H1 (cell line): ENCODE measurements around the gene GTPBP6. TPM values are rescaled to one million over a fixed set of nuclear protein-coding genes. Genes with fewer than 3 reads are reported as not detected.

Experiments used
- BCL11A ChIP-seq, 2 experiments: IDR thresholded peaks; one replicate each; pipeline ENCODE4 v1.6.1; 2011; ENCODE audit warnings: low read depth in 2 of 2, low read length in 2 of 2, mild to moderate bottlenecking in 2 of 2
- BRCA1 ChIP-seq: IDR thresholded peaks from 2 replicates; pipeline ENCODE4 v1.6.1; 2012; ENCODE audit warnings: low read depth, low read length, improper control_type of control experiment
- CHD2 ChIP-seq: IDR thresholded peaks from 2 replicates; pipeline ENCODE4 v1.6.1; 2012; ENCODE audit warnings: low read length, improper control_type of control experiment
- GABPA ChIP-seq: IDR thresholded peaks from 2 replicates; pipeline ENCODE4 v1.6.1; 2011; ENCODE audit warnings: mild to moderate bottlenecking, low read length, moderate library complexity, borderline replicate concordance; ENCODE audit not compliant: insufficient read depth
- RFX5 ChIP-seq: IDR thresholded peaks from 2 replicates; pipeline ENCODE4 v1.6.1; 2011; ENCODE audit warnings: low read depth, low read length, improper control_type of control experiment, borderline replicate concordance
- TEAD4 ChIP-seq: IDR thresholded peaks from 2 replicates; pipeline ENCODE4 v1.6.1; 2012; ENCODE audit warnings: low read depth, low read length, inconsistent platforms, mixed read lengths
- YY1 ChIP-seq: IDR thresholded peaks from 2 replicates; pipeline ENCODE4 v1.6.1; 2011; ENCODE audit warnings: low read depth, mild to moderate bottlenecking, low read length
- ZNF274 ChIP-seq: IDR thresholded peaks from 2 replicates; pipeline ENCODE4 v1.7.0; 2012; ENCODE audit warnings: low read length, borderline replicate concordance; ENCODE audit errors: extremely low read depth
- polyA plus RNA-seq, 7 experiments: library from polyadenylated mRNA; depleted of rRNA in 3 of 7; stranded (reverse) in 5 of 7; unstranded in 2 of 7; fragments of >200 nt in 5 of 7; fragments of 200-250 nt in 2 of 7; gene quantifications; 1 replicate in 5 of 7; 2 replicates in 1 of 7; 4 replicates in 1 of 7; pipeline versions ENCODE4 v1.2.1 to v1.2.3, GENCODE V29; 2011 to 2013; ENCODE audit warnings: missing spikeins in 2 of 7, mixed read lengths in 2 of 7
- total RNA-seq: library from RNA; stranded (reverse); fragmentation: NEBNext Ultra II Directional; extraction: Animal tissue kit (Norgen Biotek cat#: 25700); gene quantifications from 2 replicates; pipeline ENCODE4 v1.2.1, GENCODE V29; 2021

The GTPBP6 gene
- total and polyA plus RNA-seq, 2 of the 8 experiments (the other 6 are each of a cell fraction or from before 2014, with no cell fraction given), result 33.9 to 57.1 TPM

GRCh38 chrX:353566-354535 is 35.3 kb upstream of the GTPBP6 start (continued):
- TF ChIP-seq GABPA (no peak), BCL11A (IDR thresholded peaks at IDR 0.05; ENCODE audit: low read depth in 2 of 2, low read length in 2 of 2) (no peak), BRCA1 (no peak), YY1 (no peak), CHD2 (no peak), TEAD4 (no peak), RFX5 (no peak), ZNF274 (no peak)
